Stimulated activated naive CD8-positive, alpha-beta T cell treated with anti-CD3 and anti-CD28 coated beads, Interleukin-15, Interleukin-2, amounts not matched to agents 100 ng/mL and 50 ng/mL, for 24 hours (primary cell): ENCODE data around the gene CTNNAL1.
"Not testable (repeated sequence)": the region's sequence is repeated elsewhere in the genome, so short reads cannot be mapped to it uniquely, and the experiment has no call there.

Source experiments
- H3K27ac Mint-ChIP-seq: one replicate; pipeline ENCODE4 v1.8.0; 2021; ENCODE audit warnings: mild to moderate bottlenecking, mixed read lengths
- H3K27me3 Mint-ChIP-seq: one replicate; pipeline ENCODE4 v1.8.0; 2021; ENCODE audit warnings: mixed read lengths
- H3K36me3 Mint-ChIP-seq: one replicate; pipeline ENCODE4 v1.8.0; 2021; ENCODE audit warnings: low read depth, mixed read lengths
- H3K4me1 Mint-ChIP-seq: one replicate; pipeline ENCODE4 v1.8.0; 2021; ENCODE audit warnings: low read depth, mixed read lengths
- H3K4me3 Mint-ChIP-seq: one replicate; pipeline ENCODE4 v1.8.0; 2021; ENCODE audit warnings: mild to moderate bottlenecking, mixed read lengths
- H3K9me3 Mint-ChIP-seq: one replicate; pipeline ENCODE4 v1.8.0; 2021; ENCODE audit warnings: mixed read lengths

CTNNAL1 gene

GRCh38 chr9:109012876-109013678, at the start of gene CTNNAL1:
TSS of gene CTNNAL1 (minus strand) at chr9:109013499. CDS start at chr9:109013442, 57 bp downstream.
- Mint-ChIP-seq H3K36me3 (peaks cover 4% of the 10 kb centered on the region), H3K4me1 (peaks cover 29% of the 10 kb centered on the region), H3K4me3 (peak within 1 kb of the TSS; percentile 98), H3K9me3 (no peaks in the 10 kb centered on the region), H3K27me3 (peaks cover 4% of the 10 kb centered on the region), H3K27ac (peak within 1 kb of the TSS; percentile 95)

DNA sequence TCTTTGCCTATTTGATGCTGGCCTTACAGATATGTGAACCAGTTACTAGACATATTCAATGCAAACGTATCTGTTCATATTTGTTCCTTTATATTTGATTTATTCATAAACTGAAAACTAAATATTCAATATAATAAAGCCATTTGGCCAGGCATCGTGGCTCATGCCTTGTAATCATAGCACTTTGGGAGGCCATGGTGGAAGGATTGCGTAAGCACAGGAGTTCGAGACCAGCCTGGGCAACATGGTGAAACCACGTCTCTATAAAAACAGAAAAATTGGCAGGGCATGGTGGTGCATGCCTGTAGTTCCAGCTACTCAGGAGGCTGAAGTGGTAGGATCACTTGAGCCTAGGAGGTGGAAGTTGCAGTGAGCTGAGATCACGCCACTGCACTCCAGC, 49.2 kb upstream of the CTNNAL1 start:
- Mint-ChIP-seq H3K9me3 (no peaks in the 10 kb centered on the region), H3K4me1 (no peaks in the 10 kb centered on the region), H3K36me3 (peaks cover 58% of the 10 kb centered on the region), H3K27me3 (no peaks in the 10 kb centered on the region), H3K27ac (no peak overlapping the region), H3K4me3 (no peak overlapping the region)

GRCh38 chr9:109060191-109060590, 46.9 kb upstream of the CTNNAL1 start:
- Mint-ChIP-seq H3K4me1 (no peaks in the 10 kb centered on the region), H3K4me3 (no peak overlapping the region), H3K27me3 (no peaks in the 10 kb centered on the region), H3K36me3 (peaks cover 63% of the 10 kb centered on the region), H3K27ac (no peak overlapping the region), H3K9me3 (no peaks in the 10 kb centered on the region)

DNA sequence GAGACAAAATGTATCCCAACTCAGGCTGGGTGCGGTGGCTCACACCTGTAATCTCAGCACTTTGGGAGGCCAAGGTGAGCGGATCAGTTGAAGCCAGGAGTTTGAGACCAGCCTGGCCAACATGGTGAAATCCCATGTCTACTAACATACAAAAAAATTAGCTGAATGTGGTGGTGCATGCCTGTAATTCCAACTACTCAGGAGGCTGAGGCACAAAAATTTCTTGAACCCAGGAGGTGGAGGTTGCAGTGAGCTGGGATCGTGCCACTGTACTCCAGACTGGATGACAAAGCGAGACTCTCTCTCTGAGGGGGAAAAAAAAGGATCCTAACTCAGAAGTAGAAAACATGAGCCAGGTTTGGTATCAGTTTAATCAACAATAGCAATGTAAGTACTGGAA, 39.8 kb upstream of the CTNNAL1 start:
- peaks cover 77% of the 10 kb centered on the region for H3K36me3 Mint-ChIP-seq
- not testable (repeated sequence) for H3K27me3 Mint-ChIP-seq, H3K27ac Mint-ChIP-seq, H3K9me3 Mint-ChIP-seq, H3K4me3 Mint-ChIP-seq, H3K4me1 Mint-ChIP-seq

DNA sequence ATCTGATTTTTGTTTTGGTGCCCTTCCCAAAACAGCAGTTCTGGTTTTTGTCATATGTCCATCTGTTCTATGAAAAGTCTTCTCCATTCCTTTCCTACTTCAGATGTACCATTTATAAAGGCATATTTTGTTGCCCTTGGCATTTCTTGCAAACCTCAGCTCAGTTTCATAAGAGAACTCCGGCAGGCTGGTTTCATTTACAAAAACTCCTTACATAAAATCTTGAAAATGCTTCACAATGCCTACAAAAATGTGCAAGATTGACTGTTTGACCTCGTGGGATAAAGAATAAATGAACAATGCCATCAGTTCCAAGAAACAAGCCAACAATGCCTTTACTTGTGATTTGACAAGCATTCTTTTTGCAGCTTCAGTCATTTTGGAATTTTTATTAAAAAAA, 39.1 kb upstream of the CTNNAL1 start:
- H3K36me3 Mint-ChIP-seq = peaks cover 81% of the 10 kb centered on the region
- no peaks in the 10 kb centered on the region for H3K27me3 Mint-ChIP-seq
- peaks cover under 1% of the 10 kb centered on the region for H3K4me1 Mint-ChIP-seq
- H3K27ac Mint-ChIP-seq = no peak overlapping the region
- H3K9me3 Mint-ChIP-seq = no peaks in the 10 kb centered on the region
- no peak overlapping the region for H3K4me3 Mint-ChIP-seq

DNA sequence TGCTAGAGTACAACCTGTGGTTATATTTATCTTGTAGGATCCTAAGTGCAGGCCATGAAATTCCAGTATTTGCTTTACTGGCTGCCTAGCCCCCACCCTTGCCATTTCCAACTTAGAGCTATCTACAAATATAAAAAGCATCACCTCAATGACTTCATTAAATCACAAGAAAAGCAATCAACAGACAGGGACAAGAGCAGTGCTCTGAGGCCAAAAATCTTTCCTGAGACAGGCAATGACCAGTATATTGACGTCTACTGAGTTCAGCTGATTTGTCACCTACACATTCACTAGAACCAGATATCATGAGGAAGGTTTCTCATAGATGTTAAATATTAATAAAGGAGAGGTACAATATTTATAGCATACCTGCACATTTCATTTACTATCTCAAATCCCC, 38.4 kb upstream of the CTNNAL1 start:
- Mint-ChIP-seq H3K4me3 (no peak overlapping the region), H3K36me3 (peaks cover 82% of the 10 kb centered on the region), H3K27me3 (no peaks in the 10 kb centered on the region), H3K27ac (peak overlapping the region; percentile 66), H3K9me3 (no peaks in the 10 kb centered on the region), H3K4me1 (peaks cover 3% of the 10 kb centered on the region)

DNA sequence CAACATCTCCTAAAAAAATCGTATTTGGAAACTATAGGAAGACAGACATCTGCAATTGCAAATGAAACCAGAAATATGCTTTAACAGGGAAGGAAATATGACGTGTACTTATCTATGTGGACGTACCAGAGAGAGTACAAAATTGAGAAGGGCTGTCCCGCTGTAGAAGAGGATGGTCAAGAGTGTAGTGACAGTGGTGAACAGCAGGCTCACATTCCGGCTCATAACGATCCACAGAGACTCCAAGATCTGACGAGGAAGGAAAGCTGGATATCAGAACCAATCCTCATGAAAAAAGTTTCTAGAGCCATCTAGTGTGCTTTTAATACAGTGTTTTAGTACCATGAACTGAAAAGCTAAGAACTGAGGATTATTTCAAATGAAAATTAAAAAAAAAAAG, 37.1 kb upstream of the CTNNAL1 start:
- Mint-ChIP-seq H3K27me3 (no peaks in the 10 kb centered on the region), H3K4me3 (no peak overlapping the region), H3K27ac (no peak overlapping the region), H3K4me1 (peaks cover 8% of the 10 kb centered on the region), H3K9me3 (no peaks in the 10 kb centered on the region), H3K36me3 (peaks cover 84% of the 10 kb centered on the region)

DNA sequence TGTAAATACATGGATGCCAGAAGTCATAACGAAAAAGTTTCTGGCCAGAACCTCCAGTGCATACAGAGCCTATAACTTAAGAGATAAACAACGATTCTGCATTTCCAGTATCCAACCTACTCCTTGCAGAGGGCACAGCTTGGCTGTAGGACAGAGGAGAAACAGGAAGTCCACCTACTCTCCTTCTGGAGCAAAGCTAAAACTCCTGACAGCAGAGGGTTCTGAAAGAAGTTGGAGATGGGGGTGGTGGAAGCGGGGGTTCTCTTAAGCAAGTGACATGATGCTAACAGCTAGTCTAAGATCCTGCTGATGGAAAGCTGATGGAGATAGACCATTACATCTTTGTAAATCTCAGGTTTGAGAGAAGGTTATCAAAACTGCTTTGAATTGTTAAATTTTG, 35.5 kb upstream of the CTNNAL1 start:
- no peak overlapping the region for H3K4me3 Mint-ChIP-seq

DNA sequence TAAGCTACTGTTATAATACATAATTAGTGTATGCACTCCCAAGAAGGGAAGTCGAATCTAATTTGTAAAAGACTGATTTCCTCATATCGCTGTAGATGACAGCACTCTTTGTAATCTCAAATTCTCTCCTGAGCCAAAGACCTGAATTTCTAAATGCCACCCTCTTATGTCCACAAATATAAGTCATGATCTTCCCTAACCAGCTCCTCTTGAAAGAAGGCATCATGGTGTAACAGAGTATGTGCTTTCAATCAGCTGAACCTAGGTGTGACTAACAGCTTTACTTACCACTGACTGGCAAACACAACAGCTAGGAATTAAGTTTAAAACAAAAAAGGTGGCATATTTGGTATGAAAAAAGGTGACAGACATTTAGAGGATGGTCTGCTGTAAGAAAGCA, 34.0 kb upstream of the CTNNAL1 start:
- Mint-ChIP-seq H3K4me1 (peaks cover 8% of the 10 kb centered on the region), H3K27me3 (no peaks in the 10 kb centered on the region), H3K36me3 (peaks cover 76% of the 10 kb centered on the region), H3K27ac (no peak overlapping the region), H3K9me3 (peaks cover 5% of the 10 kb centered on the region), H3K4me3 (no peak overlapping the region)

More for the DNA sequence above, 35.5 kb upstream of the CTNNAL1 start:
- Mint-ChIP-seq H3K27me3 (no peaks in the 10 kb centered on the region), H3K9me3 (no peaks in the 10 kb centered on the region), H3K4me1 (peaks cover 8% of the 10 kb centered on the region), H3K27ac (no peak overlapping the region), H3K36me3 (peaks cover 78% of the 10 kb centered on the region)

GRCh38 chr9:109046346-109046745, 33.0 kb upstream of the CTNNAL1 start:
- Mint-ChIP-seq H3K27ac (no peak overlapping the region), H3K4me3 (no peak overlapping the region), H3K36me3 (peaks cover 73% of the 10 kb centered on the region), H3K4me1 (peaks cover 8% of the 10 kb centered on the region), H3K27me3 (no peaks in the 10 kb centered on the region), H3K9me3 (peaks cover 5% of the 10 kb centered on the region)

GRCh38 chr9:109043578-109043977, 30.3 kb upstream of the CTNNAL1 start:
- Mint-ChIP-seq H3K4me1 (peaks cover 8% of the 10 kb centered on the region), H3K36me3 (peaks cover 67% of the 10 kb centered on the region), H3K9me3 (peaks cover 5% of the 10 kb centered on the region), H3K27ac (no peak overlapping the region), H3K4me3 (no peak overlapping the region), H3K27me3 (no peaks in the 10 kb centered on the region)

GRCh38 chr9:109040571-109040970, 27.3 kb upstream of the CTNNAL1 start:
- Mint-ChIP-seq H3K9me3 (peaks cover 5% of the 10 kb centered on the region), H3K27ac (no peak overlapping the region), H3K4me1 (no peaks in the 10 kb centered on the region), H3K27me3 (no peaks in the 10 kb centered on the region), H3K36me3 (peaks cover 64% of the 10 kb centered on the region), H3K4me3 (no peak overlapping the region)

DNA sequence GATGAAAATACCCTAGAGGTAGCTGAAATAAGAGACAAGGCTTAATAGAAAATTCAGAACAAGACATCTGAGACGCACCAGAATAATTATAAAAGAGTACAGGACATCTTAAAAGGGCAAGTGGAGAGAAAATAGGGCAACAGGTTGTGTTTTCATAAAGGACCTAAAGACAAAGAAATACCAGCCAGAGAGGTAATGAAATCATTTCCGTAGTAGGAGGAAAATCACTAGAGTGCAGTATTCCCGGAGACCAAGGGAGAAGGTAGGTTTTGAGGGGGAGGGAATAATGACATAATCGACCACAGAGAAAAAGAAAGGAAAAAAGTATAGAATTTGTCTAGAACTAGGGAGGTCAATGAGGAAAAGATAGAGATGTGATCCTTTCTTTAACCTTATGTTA, 26.2 kb upstream of the CTNNAL1 start:
- no peak overlapping the region for H3K4me3 Mint-ChIP-seq
- peaks cover 5% of the 10 kb centered on the region for H3K9me3 Mint-ChIP-seq
- H3K4me1 Mint-ChIP-seq = no peaks in the 10 kb centered on the region
- H3K27me3 Mint-ChIP-seq = no peaks in the 10 kb centered on the region
- no peak overlapping the region for H3K27ac Mint-ChIP-seq
- peaks cover 61% of the 10 kb centered on the region for H3K36me3 Mint-ChIP-seq

DNA sequence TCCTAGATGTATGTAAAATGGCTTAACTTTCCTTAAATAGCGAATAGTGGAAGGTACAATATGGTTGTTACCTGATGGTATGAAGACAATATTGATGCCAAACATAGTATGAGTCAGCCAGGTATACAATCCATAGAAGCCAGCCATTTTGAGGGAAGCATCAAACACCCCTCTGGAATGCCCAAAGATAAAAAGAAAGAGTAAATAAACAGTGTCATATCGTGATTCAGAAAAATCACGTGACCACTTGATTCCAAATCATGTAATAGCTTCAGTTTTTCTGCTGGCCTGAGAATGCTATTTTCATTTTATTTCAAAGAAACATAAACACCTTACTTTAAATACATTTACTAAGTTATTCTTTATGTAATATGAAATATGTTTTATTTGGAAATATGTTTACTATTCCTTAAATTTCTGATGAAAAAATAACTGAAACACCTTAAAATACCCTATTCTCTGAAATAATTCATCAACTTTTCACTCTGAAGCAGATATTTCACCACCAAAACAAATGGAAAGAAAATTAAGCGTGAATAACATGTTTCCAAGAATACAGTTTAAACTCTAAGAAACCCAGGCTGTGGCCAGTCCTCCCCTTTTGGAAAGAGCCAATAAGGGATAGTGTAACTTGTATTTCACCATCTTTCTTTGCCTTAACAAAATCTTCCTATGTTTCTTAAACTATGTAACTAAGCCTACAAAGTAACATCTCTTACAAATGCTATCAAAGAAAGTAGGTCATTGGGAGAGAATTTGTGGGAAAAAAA, 24.8 kb upstream of the CTNNAL1 start:
- Mint-ChIP-seq H3K36me3 (peaks cover 65% of the 10 kb centered on the region), H3K4me3 (no peak overlapping the region), H3K27me3 (no peaks in the 10 kb centered on the region), H3K4me1 (no peaks in the 10 kb centered on the region), H3K27ac (no peak overlapping the region), H3K9me3 (peaks cover 1% of the 10 kb centered on the region)
